Panc1 (cell line): ENCODE results near the gene DPM2. TPM values are rescaled to one million over a fixed set of nuclear protein-coding genes. Genes with fewer than 3 reads are reported as not detected.
A peak's percentile ranks its signal among the peaks of the same experiment; 100 is the strongest.

Experiments used
- ATAC-seq: fragments of 200-7000 bp; cut with Tn5 transposase; 2 replicates; pipeline ENCODE4 v1.9.1; 2020; ENCODE audit warnings: mild to moderate bottlenecking, moderate library complexity
- BruUV-seq: library from RNA; stranded (reverse); fragments of 400-500 nt; replicated peaks from 2 replicates; lab custom pipeline; 2021; lab: Mats Ljungman, UMichigan
- CTCF ChIA-PET: fragments of 300-600 bp; sonication (Branson Sonifier 250); formaldehyde crosslinking; loops from one replicate; lab custom pipeline; 2022; ENCODE audit warnings: antibody characterized with exemption; lab: Charles Lee
- POLR2A ChIA-PET: fragments of 300-600 bp; sonication (Branson Sonifier 250); formaldehyde crosslinking; loops from one replicate; lab custom pipeline; 2022; ENCODE audit warnings: antibody characterized with exemption; lab: Charles Lee
- DNase-seq: peaks from one replicate; pipeline ENCODE4 v3.0.0-alpha.2; 2010; ENCODE audit warnings: low read depth, low spot score
- H3K27ac ChIP-seq: 2 replicates; pipeline ENCODE4 v1.5.1; 2011; ENCODE audit warnings: mild to moderate bottlenecking, low read length, inconsistent platforms
- H3K27me3 ChIP-seq: fragments of 200-500 bp; sonication (Bioruptor generic); 2 replicates; pipeline ENCODE4 v1.6.0; 2014; ENCODE audit warnings: low read length, inconsistent platforms; ENCODE audit not compliant: control insufficient read depth, insufficient read depth
- H3K36me3 ChIP-seq: fragments of 200-500 bp; sonication (Bioruptor generic); 2 replicates; pipeline ENCODE4 v1.5.1; 2014; ENCODE audit warnings: inconsistent platforms, mild to moderate bottlenecking, low read length, moderate library complexity; ENCODE audit not compliant: control insufficient read depth, insufficient read depth
- H3K4me1 ChIP-seq: 2 replicates; pipeline ENCODE4 v1.5.1; 2011; ENCODE audit warnings: inconsistent platforms, mild to moderate bottlenecking, low read length, moderate library complexity; ENCODE audit not compliant: control insufficient read depth, insufficient read depth
- H3K4me3 ChIP-seq, 2 experiments: 2 replicates each; pipeline ENCODE4 v1.5.1; 2011 to 2012; ENCODE audit warnings: low read depth in 2 of 2, low read length in 2 of 2, mild to moderate bottlenecking in 2 of 2, inconsistent platforms in 1 of 2, moderate library complexity in 1 of 2
- H3K9me3 ChIP-seq: fragments of 200-500 bp; sonication (Bioruptor generic); 2 replicates; pipeline ENCODE4 v1.5.1; 2014; ENCODE audit warnings: low read depth, mild to moderate bottlenecking, inconsistent platforms, low read length, moderate library complexity; ENCODE audit not compliant: control insufficient read depth, insufficient read depth
- POLR2AphosphoS5 ChIP-seq: IDR thresholded peaks from 2 replicates; pipeline ENCODE4 v1.6.1; 2012; ENCODE audit warnings: mild to moderate bottlenecking, low read depth, low read length, moderate library complexity
- SIN3A ChIP-seq: IDR thresholded peaks from 2 replicates; pipeline ENCODE4 v1.6.1; 2012; ENCODE audit warnings: low read depth, mild to moderate bottlenecking, low read length, moderate library complexity, borderline replicate concordance; ENCODE audit not compliant: insufficient read depth
- TCF7L2 ChIP-seq: IDR thresholded peaks from 2 replicates; pipeline ENCODE4 v1.6.1; 2011; ENCODE audit warnings: mild to moderate bottlenecking, low read depth, low read length, inconsistent platforms
- in situ Hi-C: cut with HindIII; loops from 2 replicates; pipeline ENCODE4 v1.10.0; 2016; ENCODE audit warnings: low sequenced_read_pairs, low pct_unique_long_range_greater_than_20kb
- intact Hi-C: fragments of 100-400 bp; cut with micrococcal nuclease; formaldehyde crosslinking; loops from one replicate; pipeline ENCODE4 v1.10.0; 2022; ENCODE audit not compliant: unreplicated experiment
- total RNA-seq: library from RNA; stranded (reverse); gene quantifications from one replicate; pipeline ENCODE4 v1.2.1, GENCODE V29; 2021; ENCODE audit not compliant: unreplicated experiment
- TF ChIP-seq, protein P1 (sequence below): fragments of 450-650 bp; IDR thresholded peaks from 2 replicates; pipeline ENCODE4 v1.5.1; 2017; ENCODE audit warnings: mild to moderate bottlenecking
- TF ChIP-seq, protein P2 (sequence below), 2 experiments: IDR thresholded peaks; 2 replicates each; pipeline ENCODE4 v1.6.1; 2011 to 2012; ENCODE audit warnings: low read depth in 2 of 2, control low read depth in 1 of 2, low read length in 1 of 2, mild to moderate bottlenecking in 1 of 2, moderate library complexity in 1 of 2; ENCODE audit not compliant: insufficient read depth in 1 of 2

DPM2 gene
- total RNA-seq, 1 experiment from 2014 or later, result 58.7 TPM

- TF ChIP-seq SIN3A (no peak), POLR2AphosphoS5 (no peak), TCF7L2 (no peak)
- TF ChIP-seq, protein P1, sequence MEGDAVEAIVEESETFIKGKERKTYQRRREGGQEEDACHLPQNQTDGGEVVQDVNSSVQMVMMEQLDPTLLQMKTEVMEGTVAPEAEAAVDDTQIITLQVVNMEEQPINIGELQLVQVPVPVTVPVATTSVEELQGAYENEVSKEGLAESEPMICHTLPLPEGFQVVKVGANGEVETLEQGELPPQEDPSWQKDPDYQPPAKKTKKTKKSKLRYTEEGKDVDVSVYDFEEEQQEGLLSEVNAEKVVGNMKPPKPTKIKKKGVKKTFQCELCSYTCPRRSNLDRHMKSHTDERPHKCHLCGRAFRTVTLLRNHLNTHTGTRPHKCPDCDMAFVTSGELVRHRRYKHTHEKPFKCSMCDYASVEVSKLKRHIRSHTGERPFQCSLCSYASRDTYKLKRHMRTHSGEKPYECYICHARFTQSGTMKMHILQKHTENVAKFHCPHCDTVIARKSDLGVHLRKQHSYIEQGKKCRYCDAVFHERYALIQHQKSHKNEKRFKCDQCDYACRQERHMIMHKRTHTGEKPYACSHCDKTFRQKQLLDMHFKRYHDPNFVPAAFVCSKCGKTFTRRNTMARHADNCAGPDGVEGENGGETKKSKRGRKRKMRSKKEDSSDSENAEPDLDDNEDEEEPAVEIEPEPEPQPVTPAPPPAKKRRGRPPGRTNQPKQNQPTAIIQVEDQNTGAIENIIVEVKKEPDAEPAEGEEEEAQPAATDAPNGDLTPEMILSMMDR, result no peak
- TF ChIP-seq, protein P2, sequence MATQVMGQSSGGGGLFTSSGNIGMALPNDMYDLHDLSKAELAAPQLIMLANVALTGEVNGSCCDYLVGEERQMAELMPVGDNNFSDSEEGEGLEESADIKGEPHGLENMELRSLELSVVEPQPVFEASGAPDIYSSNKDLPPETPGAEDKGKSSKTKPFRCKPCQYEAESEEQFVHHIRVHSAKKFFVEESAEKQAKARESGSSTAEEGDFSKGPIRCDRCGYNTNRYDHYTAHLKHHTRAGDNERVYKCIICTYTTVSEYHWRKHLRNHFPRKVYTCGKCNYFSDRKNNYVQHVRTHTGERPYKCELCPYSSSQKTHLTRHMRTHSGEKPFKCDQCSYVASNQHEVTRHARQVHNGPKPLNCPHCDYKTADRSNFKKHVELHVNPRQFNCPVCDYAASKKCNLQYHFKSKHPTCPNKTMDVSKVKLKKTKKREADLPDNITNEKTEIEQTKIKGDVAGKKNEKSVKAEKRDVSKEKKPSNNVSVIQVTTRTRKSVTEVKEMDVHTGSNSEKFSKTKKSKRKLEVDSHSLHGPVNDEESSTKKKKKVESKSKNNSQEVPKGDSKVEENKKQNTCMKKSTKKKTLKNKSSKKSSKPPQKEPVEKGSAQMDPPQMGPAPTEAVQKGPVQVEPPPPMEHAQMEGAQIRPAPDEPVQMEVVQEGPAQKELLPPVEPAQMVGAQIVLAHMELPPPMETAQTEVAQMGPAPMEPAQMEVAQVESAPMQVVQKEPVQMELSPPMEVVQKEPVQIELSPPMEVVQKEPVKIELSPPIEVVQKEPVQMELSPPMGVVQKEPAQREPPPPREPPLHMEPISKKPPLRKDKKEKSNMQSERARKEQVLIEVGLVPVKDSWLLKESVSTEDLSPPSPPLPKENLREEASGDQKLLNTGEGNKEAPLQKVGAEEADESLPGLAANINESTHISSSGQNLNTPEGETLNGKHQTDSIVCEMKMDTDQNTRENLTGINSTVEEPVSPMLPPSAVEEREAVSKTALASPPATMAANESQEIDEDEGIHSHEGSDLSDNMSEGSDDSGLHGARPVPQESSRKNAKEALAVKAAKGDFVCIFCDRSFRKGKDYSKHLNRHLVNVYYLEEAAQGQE (IDR thresholded peaks at IDR 0.05; ENCODE audit: insufficient read depth in 1 of 2, low read depth in 2 of 2, low read length in 1 of 2), result no peak
- DNase-seq, result no peak
- POLR2A ChIA-PET, result no interaction called here
- peak overlapping the region; percentile 65 to 66 for H3K4me3 ChIP-seq
- H3K36me3 ChIP-seq, result peaks cover 7% of the 10 kb centered on the region
- no TSS peak for BruUV-seq
- peaks cover 52% of the 10 kb centered on the region for H3K4me1 ChIP-seq
- H3K27ac ChIP-seq, result peak overlapping the region; percentile 93
- intact Hi-C loops, result no loop called here
- CTCF ChIA-PET, result interaction anchor here (0.6 kb wide), 1 partner anchor 87 kb away, joined by 3 read pairs; no protein-coding TSS in a partner anchor
- in situ Hi-C loops, result loop anchor here (25.0 kb wide), 1 partner anchor 150 kb away; no protein-coding TSS in a partner anchor
- no peaks in the 10 kb centered on the region for H3K27me3 ChIP-seq
- ATAC-seq, result no peak
- no peaks in the 10 kb centered on the region for H3K9me3 ChIP-seq
Measured at GRCh38 chr9:127937056-127937387, 632 bp downstream of the DPM2 start.

- Histone ChIP-seq H3K36me3 (peaks cover 7% of the 10 kb centered on the region), H3K9me3 (no peaks in the 10 kb centered on the region), H3K4me3 (peak overlapping the region; percentile 65 to 66), H3K4me1 (peaks cover 51% of the 10 kb centered on the region), H3K27me3 (no peaks in the 10 kb centered on the region), H3K27ac (peak overlapping the region; percentile 93)
- DNase-seq (no peak), ATAC-seq (no peak)
- BruUV-seq, result no TSS peak
- intact Hi-C loops (no loop called here), in situ Hi-C loops (loop anchor here (25.0 kb wide), 1 partner anchor 151 kb away; no protein-coding TSS in a partner anchor)
- CTCF ChIA-PET, result no interaction called here
- peak; percentile 54 for TF ChIP-seq POLR2AphosphoS5
- TF ChIP-seq, protein P1, result no peak
- POLR2A ChIA-PET, result no interaction called here
Measured at GRCh38 chr9:127936347-127936852, 1.3 kb downstream of the DPM2 start.
